Activated CD8-positive, alpha-beta T cell treated with anti-CD3 and anti-CD28 coated beads for 36 hours (primary cell): ENCODE results near the gene LTBP4. TPM values are rescaled to one million over a fixed set of nuclear protein-coding genes. Genes with fewer than 3 reads are reported as not detected.

Experiments
- ATAC-seq: fragments of 200-7000 bp; cut with Tn5 transposase; one replicate; pipeline ENCODE4 v1.10.0; 2021; ENCODE audit warnings: mild to moderate bottlenecking, moderate library complexity
- CTCF ChIA-PET: fragments of 350-600 bp; sonication (Branson Sonifier 250); formaldehyde crosslinking; loops from one replicate; lab custom pipeline; 2021; ENCODE audit warnings: antibody characterized with exemption; lab: Charles Lee
- POLR2A ChIA-PET: fragments of 350-600 bp; sonication (Branson Sonifier 250); formaldehyde crosslinking; loops from one replicate; lab custom pipeline; 2021; ENCODE audit warnings: antibody characterized with exemption; lab: Charles Lee
- DNase-seq: peaks from one replicate; pipeline ENCODE4 v3.0.0-alpha.2; 2020
- H3K27ac Mint-ChIP-seq: one replicate; pipeline ENCODE4 v1.8.0; 2021; ENCODE audit warnings: mild to moderate bottlenecking, mixed read lengths
- H3K27me3 Mint-ChIP-seq: one replicate; pipeline ENCODE4 v1.8.0; 2021; ENCODE audit warnings: mixed read lengths
- H3K36me3 Mint-ChIP-seq: one replicate; pipeline ENCODE4 v1.8.0; 2021; ENCODE audit warnings: low read depth, mixed read lengths
- H3K4me1 Mint-ChIP-seq: one replicate; pipeline ENCODE4 v1.8.0; 2021; ENCODE audit warnings: low read depth, mixed read lengths
- H3K4me3 Mint-ChIP-seq: one replicate; pipeline ENCODE4 v1.8.0; 2021; ENCODE audit warnings: mild to moderate bottlenecking, moderate library complexity, mixed read lengths
- H3K9me3 Mint-ChIP-seq: one replicate; pipeline ENCODE4 v1.8.0; 2021; ENCODE audit warnings: mixed read lengths
- CTCF ChIP-seq: fragments of 200-600 bp; IDR thresholded peaks from one replicate; pipeline ENCODE4 v1.8.0; 2022; ENCODE audit warnings: antibody characterized with exemption, mild to moderate bottlenecking
- intact Hi-C: fragments of 100-400 bp; cut with micrococcal nuclease; formaldehyde crosslinking; loops from one replicate; pipeline ENCODE4 v1.10.0; 2022
- total RNA-seq, 2 experiments: library from RNA; stranded (reverse); gene quantifications; one replicate each; pipeline ENCODE4 v1.2.3, GENCODE V29; 2021

LTBP4 gene
- total RNA-seq, 2 experiments from 2014 or later: 117 to 121 TPM

GRCh38 chr19:40603071-40603388 is 1.9 kb downstream of the LTBP4 start:
- TF ChIP-seq CTCF: no peak
- no peaks in the 10 kb centered on the region for H3K36me3 Mint-ChIP-seq
- no peak overlapping the region for H3K27ac Mint-ChIP-seq
- H3K4me3 Mint-ChIP-seq: no peak overlapping the region
- ChIA-PET POLR2A (interaction anchor here (0.9 to 4.3 kb wide), 3 partner anchors 8 to 136 kb away, joined by 3 to 31 read pairs (median 3); partner anchors contain the start of gene SPTBN4), CTCF (interaction anchor here (1.1 to 7.2 kb wide), 14 partner anchors 11 to 182 kb away, joined by 3 to 51 read pairs (median 5); partner anchors contain the start of gene BLVRB)
- peaks cover 70% of the 10 kb centered on the region for H3K4me1 Mint-ChIP-seq
- intact Hi-C loops: no loop called here
- DNase-seq (no peak), ATAC-seq (no peak)
- peaks cover 31% of the 10 kb centered on the region for H3K27me3 Mint-ChIP-seq
- no peaks in the 10 kb centered on the region for H3K9me3 Mint-ChIP-seq

- CTCF ChIA-PET: interaction anchor here (0.8 to 7.2 kb wide), 17 partner anchors 11 to 183 kb away, joined by 3 to 51 read pairs (median 4); partner anchors contain the start of gene BLVRB
- no peak for TF ChIP-seq CTCF
- Mint-ChIP-seq H3K9me3 (no peaks in the 10 kb centered on the region), H3K4me1 (peaks cover 69% of the 10 kb centered on the region), H3K36me3 (no peaks in the 10 kb centered on the region), H3K4me3 (peak overlapping the region; percentile 77), H3K27me3 (peaks cover 27% of the 10 kb centered on the region), H3K27ac (no peak overlapping the region)
- intact Hi-C loops: no loop called here
- ATAC-seq (peak; percentile 78), DNase-seq (peak; percentile 99)
- POLR2A ChIA-PET: interaction anchor here (0.6 to 4.3 kb wide), 4 partner anchors 9 to 50 kb away, joined by 3 to 31 read pairs (median 5); no protein-coding TSS in a partner anchor
Observed at GRCh38 chr19:40603389-40604170, 2.4 kb downstream of the LTBP4 start.

DNA sequence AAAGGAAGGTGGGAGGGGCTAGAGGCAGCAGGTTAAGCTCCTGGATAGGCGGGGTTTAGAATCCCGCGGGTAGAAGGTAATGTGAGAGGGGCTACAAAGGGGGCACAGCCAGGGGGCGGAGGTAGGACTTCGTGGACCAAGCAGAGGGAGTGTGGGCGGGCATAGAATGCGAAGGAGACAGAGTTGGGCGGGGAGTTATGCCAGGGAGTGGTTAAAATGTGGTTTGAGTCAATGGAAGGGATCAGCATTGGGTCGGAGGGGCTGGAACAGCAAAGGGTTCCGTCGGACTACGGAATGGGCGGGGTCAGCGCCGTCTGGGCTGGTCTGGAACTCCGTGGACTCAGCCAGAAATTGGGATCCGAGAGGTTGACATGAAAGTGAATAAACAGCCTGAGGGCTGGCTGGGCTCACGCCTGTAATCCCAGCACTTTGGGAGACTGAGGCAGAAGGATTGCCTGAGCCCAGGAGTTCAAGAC is 3.0 kb downstream of the LTBP4 start:
- Mint-ChIP-seq H3K9me3 (no peaks in the 10 kb centered on the region), H3K27ac (peak overlapping the region; percentile 44), H3K4me3 (peak overlapping the region; percentile 77), H3K4me1 (peaks cover 68% of the 10 kb centered on the region), H3K27me3 (peaks cover 22% of the 10 kb centered on the region), H3K36me3 (no peaks in the 10 kb centered on the region)
- DNase-seq: no peak
- POLR2A ChIA-PET: interaction anchor here (0.6 to 4.3 kb wide), 3 partner anchors 10 to 51 kb away, joined by 3 to 31 read pairs (median 7); no protein-coding TSS in a partner anchor
- intact Hi-C loops: no loop called here
- CTCF ChIA-PET: interaction anchor here (0.8 to 7.2 kb wide), 13 partner anchors 11 to 184 kb away, joined by 3 to 51 read pairs (median 4); partner anchors contain the start of gene BLVRB
- no peak for ATAC-seq
- no peak for TF ChIP-seq CTCF

GRCh38 chr19:40604647-40605215 is 3.6 kb downstream of the LTBP4 start:
- Mint-ChIP-seq H3K36me3 (no peaks in the 10 kb centered on the region), H3K27me3 (peaks cover 17% of the 10 kb centered on the region), H3K4me3 (peak overlapping the region; percentile 77), H3K27ac (peak overlapping the region; percentile 89), H3K4me1 (peaks cover 64% of the 10 kb centered on the region), H3K9me3 (no peaks in the 10 kb centered on the region)
- ATAC-seq: no peak
- ChIA-PET CTCF (interaction anchor here (1.3 to 7.2 kb wide), 7 partner anchors 10 to 161 kb away, joined by 3 to 51 read pairs (median 12); partner anchors contain the start of gene BLVRB), POLR2A (interaction anchor here (1.0 to 4.3 kb wide), 5 partner anchors 10 to 956 kb away, joined by 3 to 31 read pairs (median 3); no protein-coding TSS in a partner anchor)
- TF ChIP-seq CTCF: no peak
- intact Hi-C loops: no loop called here
- DNase-seq: peak; percentile 44
